AG04450 (cell line): ENCODE measurements around the gene KLHL2. TPM values are rescaled to one million over a fixed set of nuclear protein-coding genes. Genes with fewer than 3 reads are reported as not detected.

Experiments used
- CTCF ChIA-PET: fragments of 300-600, 350-600 bp; formaldehyde crosslinking; extraction: SDS; loops from one replicate; lab custom pipeline; 2022; ENCODE audit warnings: antibody characterized with exemption, inconsistent platforms; lab: Charles Lee
- POLR2A ChIA-PET: fragments of 350-600 bp; formaldehyde crosslinking; extraction: SDS; loops from one replicate; lab custom pipeline; 2021; ENCODE audit warnings: antibody characterized with exemption, inconsistent platforms; lab: Yijun Ruan, JAX
- DNase-seq: peaks from one replicate; pipeline ENCODE4 v3.0.0-alpha.2; 2011; ENCODE audit warnings: low read depth, low spot score
- H3K27ac ChIP-seq: one replicate; pipeline ENCODE4 v1.5.1; 2012; ENCODE audit warnings: low read depth, low read length, control low read depth
- H3K27me3 ChIP-seq: one replicate; pipeline ENCODE4 v1.6.0; 2012; ENCODE audit warnings: low read length; ENCODE audit not compliant: control insufficient read depth, insufficient read depth
- H3K4me3 ChIP-seq: 2 replicates; pipeline ENCODE4 v1.5.1; 2011; ENCODE audit warnings: mild to moderate bottlenecking, low read depth, low read length, control low read depth
- H3K9me3 ChIP-seq: 2 replicates; pipeline ENCODE4 v1.5.1; 2012; ENCODE audit warnings: low read length; ENCODE audit not compliant: control insufficient read depth, insufficient read depth
- polyA plus RNA-seq: library from polyadenylated mRNA; depleted of rRNA; stranded (reverse); fragments of >200 nt; gene quantifications from 2 replicates; pipeline ENCODE4 v1.2.3, GENCODE V29; 2011
- TF ChIP-seq, protein P1 (sequence below): IDR thresholded peaks from 2 replicates; pipeline ENCODE4 v1.5.1; 2011; ENCODE audit warnings: low read depth, low read length, control low read depth, inconsistent platforms

KLHL2 gene
- polyA plus RNA-seq, 1 experiment: 16.4 TPM

DNA sequence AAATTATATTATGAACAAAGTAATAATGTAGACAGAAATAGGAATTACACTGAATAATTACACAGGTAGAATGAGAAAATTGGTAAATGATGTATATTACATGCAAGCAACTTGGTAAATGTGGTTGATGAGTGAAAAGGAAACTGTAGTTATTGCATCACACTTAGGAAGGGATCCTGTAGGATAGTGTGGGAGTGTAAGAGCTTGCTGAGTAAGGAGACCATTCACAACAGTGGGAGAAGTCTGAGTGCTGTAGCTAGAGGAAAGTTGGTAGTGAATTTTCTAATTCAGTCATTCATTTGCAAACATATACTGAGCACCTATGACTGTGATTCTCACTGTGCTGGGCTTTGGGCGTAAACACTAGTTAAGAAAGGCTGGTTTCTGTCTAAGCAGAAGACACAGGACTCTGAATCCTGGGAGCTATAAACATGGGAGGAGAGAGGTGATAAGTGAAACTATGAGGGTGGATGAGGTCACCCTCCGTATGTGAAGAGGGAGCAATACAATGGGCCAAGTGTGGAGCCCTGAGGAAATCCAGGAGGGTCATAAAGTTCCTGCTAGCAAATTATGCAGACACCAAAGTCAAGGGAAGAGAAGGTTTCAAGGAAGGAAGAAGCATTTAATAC, 157.2 kb downstream of the KLHL2 start:
- ChIA-PET CTCF (no interaction called here), POLR2A (no interaction called here)
- TF ChIP-seq, protein P1, sequence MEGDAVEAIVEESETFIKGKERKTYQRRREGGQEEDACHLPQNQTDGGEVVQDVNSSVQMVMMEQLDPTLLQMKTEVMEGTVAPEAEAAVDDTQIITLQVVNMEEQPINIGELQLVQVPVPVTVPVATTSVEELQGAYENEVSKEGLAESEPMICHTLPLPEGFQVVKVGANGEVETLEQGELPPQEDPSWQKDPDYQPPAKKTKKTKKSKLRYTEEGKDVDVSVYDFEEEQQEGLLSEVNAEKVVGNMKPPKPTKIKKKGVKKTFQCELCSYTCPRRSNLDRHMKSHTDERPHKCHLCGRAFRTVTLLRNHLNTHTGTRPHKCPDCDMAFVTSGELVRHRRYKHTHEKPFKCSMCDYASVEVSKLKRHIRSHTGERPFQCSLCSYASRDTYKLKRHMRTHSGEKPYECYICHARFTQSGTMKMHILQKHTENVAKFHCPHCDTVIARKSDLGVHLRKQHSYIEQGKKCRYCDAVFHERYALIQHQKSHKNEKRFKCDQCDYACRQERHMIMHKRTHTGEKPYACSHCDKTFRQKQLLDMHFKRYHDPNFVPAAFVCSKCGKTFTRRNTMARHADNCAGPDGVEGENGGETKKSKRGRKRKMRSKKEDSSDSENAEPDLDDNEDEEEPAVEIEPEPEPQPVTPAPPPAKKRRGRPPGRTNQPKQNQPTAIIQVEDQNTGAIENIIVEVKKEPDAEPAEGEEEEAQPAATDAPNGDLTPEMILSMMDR: no peak
- no peak overlapping the region for H3K27ac ChIP-seq
- peaks cover 2% of the 10 kb centered on the region for H3K27me3 ChIP-seq
- DNase-seq: no peak
- H3K9me3 ChIP-seq: no peaks in the 10 kb centered on the region
- no peak overlapping the region for H3K4me3 ChIP-seq

DNA sequence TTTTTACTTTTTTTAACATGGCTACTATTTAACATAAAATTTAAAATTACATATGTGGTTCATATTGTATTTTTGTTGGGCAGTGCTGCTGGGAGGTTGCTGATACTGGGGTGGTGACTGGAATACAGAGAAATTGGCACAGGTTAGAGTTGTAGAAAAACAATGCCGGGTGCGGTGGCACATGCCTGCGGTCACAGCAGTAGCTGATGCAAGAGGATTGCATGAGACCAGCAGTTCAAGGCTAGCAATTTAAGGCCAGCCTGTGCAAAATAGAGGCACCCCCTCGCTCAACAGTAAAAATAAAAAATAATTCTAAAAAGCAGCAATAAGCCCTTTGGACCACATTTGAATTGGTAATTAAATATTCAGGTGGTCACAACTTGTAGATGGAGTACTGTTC, 159.7 kb downstream of the KLHL2 start:
- POLR2A ChIA-PET: no interaction called here
- no peak for DNase-seq
- no peaks in the 10 kb centered on the region for H3K9me3 ChIP-seq
- TF ChIP-seq, protein P1: no peak
- H3K27ac ChIP-seq: no peak overlapping the region
- H3K27me3 ChIP-seq: no peaks in the 10 kb centered on the region
- H3K4me3 ChIP-seq: no peak overlapping the region
- CTCF ChIA-PET: no interaction called here

DNA sequence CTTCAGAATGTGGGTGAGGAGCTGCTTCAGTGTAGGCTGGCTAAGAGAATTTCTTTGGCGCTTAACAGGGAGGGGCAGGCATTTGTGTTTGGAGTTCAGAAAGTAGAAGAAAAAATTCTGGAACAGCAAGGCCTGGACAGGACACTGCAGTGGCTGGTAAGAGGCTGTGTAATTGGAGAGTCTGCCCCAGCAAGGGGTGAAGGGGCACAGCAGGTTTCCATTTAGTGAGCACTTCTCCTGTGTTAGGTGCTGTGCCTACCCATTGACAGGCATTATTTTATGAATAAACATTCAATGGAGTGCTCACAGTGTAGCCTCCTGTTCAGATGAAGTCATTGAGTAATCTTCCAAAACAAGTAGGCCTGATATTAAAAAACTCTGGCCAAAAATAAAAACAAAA, 160.8 kb downstream of the KLHL2 start:
- TF ChIP-seq, protein P1: no peak
- POLR2A ChIA-PET: no interaction called here
- no peaks in the 10 kb centered on the region for H3K27me3 ChIP-seq
- H3K27ac ChIP-seq: no peak overlapping the region
- no peak for DNase-seq
- H3K9me3 ChIP-seq: no peaks in the 10 kb centered on the region
- CTCF ChIA-PET: no interaction called here
- H3K4me3 ChIP-seq: no peak overlapping the region

DNA sequence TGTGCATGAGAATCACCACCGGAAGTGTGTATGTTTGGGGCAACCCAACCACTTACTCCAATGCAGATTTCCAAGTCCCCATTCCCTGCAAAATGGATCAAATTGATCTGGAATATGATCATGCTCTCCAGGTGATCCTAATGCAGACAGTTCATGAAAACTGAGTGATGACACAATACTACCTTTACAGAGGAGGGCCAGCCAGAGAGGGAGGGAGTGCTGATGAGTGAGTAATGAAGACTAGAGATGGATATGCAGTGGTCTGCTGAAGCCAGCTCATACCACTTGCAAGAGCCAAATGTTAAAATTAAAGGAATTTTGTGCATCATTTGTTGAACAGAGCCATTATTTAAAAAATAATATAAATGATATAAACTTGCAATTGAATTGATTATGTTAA, 161.2 kb downstream of the KLHL2 start:
- ChIA-PET CTCF (no interaction called here), POLR2A (no interaction called here)
- Histone ChIP-seq H3K27me3 (no peaks in the 10 kb centered on the region), H3K9me3 (no peaks in the 10 kb centered on the region), H3K27ac (no peak overlapping the region), H3K4me3 (no peak overlapping the region)
- TF ChIP-seq, protein P1: no peak
- DNase-seq: no peak

DNA sequence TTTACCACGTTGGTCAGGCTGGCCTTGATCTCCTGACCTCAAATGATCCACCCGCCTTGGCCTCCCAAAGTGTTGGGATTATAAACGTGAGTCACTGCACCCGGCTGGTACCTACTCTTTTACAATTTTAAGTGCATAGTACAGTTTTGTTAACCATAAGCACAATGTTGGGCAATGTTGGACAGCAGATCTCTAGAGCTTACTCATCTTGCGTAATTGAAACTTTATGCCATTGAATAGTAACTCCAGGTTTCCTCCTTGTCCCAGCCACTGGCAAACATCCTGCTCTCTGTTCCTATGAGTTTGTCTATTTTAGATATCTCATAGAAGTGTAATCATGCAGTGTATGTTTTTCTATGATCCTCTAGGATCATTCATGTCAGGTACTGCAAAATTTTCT, 162.2 kb downstream of the KLHL2 start:
- no peak for DNase-seq
- Histone ChIP-seq H3K4me3 (no peak overlapping the region), H3K27ac (no peak overlapping the region), H3K9me3 (no peaks in the 10 kb centered on the region), H3K27me3 (no peaks in the 10 kb centered on the region)
- ChIA-PET POLR2A (no interaction called here), CTCF (interaction anchor here (0.7 kb wide), 1 partner anchor 427 kb away, joined by 3 read pairs; no protein-coding TSS in a partner anchor)
- TF ChIP-seq, protein P1: no peak
